IPS DF 6.9 (cell line): Measurements from ENCODE around the gene TK2.
"Not testable (repeated sequence)": the region's sequence is repeated elsewhere in the genome, so short reads cannot be mapped to it uniquely, and the experiment has no call there.

Source experiments
- DNase-seq: peaks from one replicate; pipeline ENCODE4 v3.0.0-alpha.2; 2013; ENCODE audit warnings: low read depth, low spot score
- H3K27ac ChIP-seq: one replicate; pipeline ENCODE4 v1.5.1; 2013; ENCODE audit warnings: low read length, control low read depth
- H3K27me3 ChIP-seq: 2 replicates; pipeline ENCODE4 v1.6.1; 2013; ENCODE audit warnings: mild to moderate bottlenecking, low read length; ENCODE audit not compliant: control insufficient read depth, insufficient read depth
- H3K36me3 ChIP-seq: 2 replicates; pipeline ENCODE4 v1.6.1; 2013; ENCODE audit warnings: low read length; ENCODE audit not compliant: control insufficient read depth, insufficient read depth
- H3K4me1 ChIP-seq: 2 replicates; pipeline ENCODE4 v1.6.1; 2013; ENCODE audit warnings: low read length; ENCODE audit not compliant: control insufficient read depth, insufficient read depth
- H3K4me3 ChIP-seq: 2 replicates; pipeline ENCODE4 v1.5.1; 2013; ENCODE audit warnings: mild to moderate bottlenecking, low read length
- H3K9me3 ChIP-seq: 2 replicates; pipeline ENCODE4 v1.6.1; 2013; ENCODE audit warnings: low read length, inconsistent platforms; ENCODE audit not compliant: control insufficient read depth, insufficient read depth
- WGBS: extraction: QIAGEN DNeasy Blood & Tissue Kit; methylation state at CpG from one replicate; pipeline ENCODE4 v1.1.7; 2013; ENCODE audit warnings: mixed read lengths, missing lambda C conversion rate; ENCODE audit not compliant: insufficient read length, insufficient coverage; 5-methylcytosine and 5-hydroxymethylcytosine counted together

The TK2 gene

GRCh38 chr16:66517586-66518263, 32.2 kb downstream of the TK2 start:
- WGBS, result no CpG with 5 or more reads among the region's 8 CpGs
- H3K27me3 ChIP-seq, result no peaks in the 10 kb centered on the region
- H3K27ac ChIP-seq, result no peak overlapping the region
- no peaks in the 10 kb centered on the region for H3K9me3 ChIP-seq
- no peak overlapping the region for H3K4me3 ChIP-seq
- H3K36me3 ChIP-seq, result no peaks in the 10 kb centered on the region
- DNase-seq, result no peak
- H3K4me1 ChIP-seq, result peaks cover 2% of the 10 kb centered on the region

GRCh38 chr16:66516808-66517585, 32.9 kb downstream of the TK2 start:
- DNase-seq, result no peak
- Histone ChIP-seq H3K4me3 (no peak overlapping the region), H3K36me3 (no peaks in the 10 kb centered on the region), H3K9me3 (no peaks in the 10 kb centered on the region), H3K27ac (no peak overlapping the region), H3K4me1 (peaks cover 2% of the 10 kb centered on the region), H3K27me3 (no peaks in the 10 kb centered on the region)
- WGBS, result no CpG with 5 or more reads among the region's 15 CpGs

GRCh38 chr16:66516509-66516807, 33.5 kb downstream of the TK2 start:
- DNase-seq, result no peak
- Histone ChIP-seq H3K36me3 (no peaks in the 10 kb centered on the region), H3K9me3 (no peaks in the 10 kb centered on the region), H3K27me3 (no peaks in the 10 kb centered on the region), H3K4me1 (peaks cover 2% of the 10 kb centered on the region), H3K4me3 (no peak overlapping the region), H3K27ac (no peak overlapping the region)
- no CpG with 5 or more reads among the region's 8 CpGs for WGBS

GRCh38 chr16:66515596-66516508, 34.1 kb downstream of the TK2 start:
- Histone ChIP-seq H3K27ac (no peak overlapping the region), H3K36me3 (no peaks in the 10 kb centered on the region), H3K27me3 (no peaks in the 10 kb centered on the region), H3K9me3 (no peaks in the 10 kb centered on the region), H3K4me3 (no peak overlapping the region), H3K4me1 (peaks cover 2% of the 10 kb centered on the region)
- no peak for DNase-seq
- WGBS, result no CpG with 5 or more reads among the region's 12 CpGs

GRCh38 chr16:66514980-66515595, 34.8 kb downstream of the TK2 start:
- H3K27me3 ChIP-seq, H3K4me1 ChIP-seq, H3K36me3 ChIP-seq, H3K9me3 ChIP-seq, H3K27ac ChIP-seq, DNase-seq, H3K4me3 ChIP-seq: not testable (repeated sequence)
- no CpG with 5 or more reads among the region's 10 CpGs for WGBS

GRCh38 chr16:66514391-66514790, 35.5 kb downstream of the TK2 start:
- not testable (repeated sequence) for H3K27ac ChIP-seq, H3K27me3 ChIP-seq, H3K36me3 ChIP-seq, DNase-seq, H3K4me3 ChIP-seq, H3K4me1 ChIP-seq, H3K9me3 ChIP-seq
- WGBS, result no CpG with 5 or more reads among the region's 17 CpGs

- Histone ChIP-seq H3K27ac (no peak overlapping the region), H3K27me3 (no peaks in the 10 kb centered on the region), H3K4me1 (peaks cover 2% of the 10 kb centered on the region; the same call in 1 of the 2 replicates), H3K9me3 (no peaks in the 10 kb centered on the region), H3K4me3 (no peak overlapping the region), H3K36me3 (no peaks in the 10 kb centered on the region)
- DNase-seq, result no peak
- WGBS, result no CpG with 5 or more reads among the region's 8 CpGs
Observed at GRCh38 chr16:66513111-66513723, 36.7 kb downstream of the TK2 start.

- WGBS, result no CpG with 5 or more reads among the region's 15 CpGs
- Histone ChIP-seq H3K9me3 (no peaks in the 10 kb centered on the region), H3K4me3 (no peak overlapping the region), H3K36me3 (no peaks in the 10 kb centered on the region), H3K4me1 (peaks cover 2% of the 10 kb centered on the region; the same call in 1 of the 2 replicates), H3K27ac (no peak overlapping the region), H3K27me3 (no peaks in the 10 kb centered on the region)
- no peak for DNase-seq
Observed at GRCh38 chr16:66512272-66513110, 37.4 kb downstream of the TK2 start.

GRCh38 chr16:66511602-66512271, 38.2 kb downstream of the TK2 start:
- WGBS, result no CpG with 5 or more reads among the region's 13 CpGs
- no peaks in the 10 kb centered on the region for H3K36me3 ChIP-seq
- no peaks in the 10 kb centered on the region for H3K27me3 ChIP-seq
- peaks cover 2% of the 10 kb centered on the region; the same call in 1 of the 2 replicates for H3K4me1 ChIP-seq
- no peaks in the 10 kb centered on the region for H3K9me3 ChIP-seq
- no peak overlapping the region for H3K4me3 ChIP-seq
- no peak overlapping the region for H3K27ac ChIP-seq
- DNase-seq, result no peak
